ENCODE results near the gene CD2AP. TPM values are rescaled to one million over a fixed set of nuclear protein-coding genes. Genes with fewer than 3 reads are reported as not detected.

The CD2AP gene
- total RNA-seq, 1 experiment from 2014 or later: 41.8 TPM

DNA sequence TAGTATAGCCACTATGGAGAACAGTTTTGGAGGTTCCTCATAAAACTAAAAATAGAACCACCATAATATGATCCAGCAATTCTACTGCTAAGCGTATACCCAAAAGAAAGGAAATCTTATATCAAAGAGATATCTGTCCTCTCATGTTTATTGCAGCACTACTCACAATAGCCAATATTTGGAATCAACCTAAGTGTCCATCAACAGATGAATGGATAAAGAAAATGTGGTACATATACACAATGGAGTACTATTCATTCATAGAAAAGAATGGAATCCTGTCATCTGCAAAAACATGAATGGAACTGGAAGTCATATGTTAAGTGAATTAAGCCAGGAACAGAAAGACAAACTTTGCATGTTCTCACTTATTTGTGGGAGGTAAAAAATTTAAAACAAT, 5.7 kb upstream of the CD2AP start:
- ATAC-seq: no peak
- in situ Hi-C loops (cut with HindIII; ENCODE audit: low pct_unique_long_range_greater_than_20kb, low sequenced_read_pairs): no loop called here
- no peaks in the 10 kb centered on the region for H3K36me3 ChIP-seq (ENCODE audit: control insufficient read depth, insufficient read depth, low read length)
- no TSS peak for BruUV-seq (replicated peaks)
- DNase-seq (ENCODE audit: low read depth, low spot score): no peak
- no peaks in the 10 kb centered on the region for H3K9me3 ChIP-seq (ENCODE audit: control insufficient read depth, insufficient read depth, low read depth, low read length)
- ChIA-PET CTCF (no interaction called here), POLR2A (no interaction called here)
- intact Hi-C loops (cut with micrococcal nuclease; ENCODE audit: unreplicated experiment): no loop called here
- no peaks in the 10 kb centered on the region for H3K27me3 ChIP-seq (ENCODE audit: control insufficient read depth, insufficient read depth, low read length)
- H3K27ac ChIP-seq (ENCODE audit: low read length): no peak overlapping the region
- H3K4me3 ChIP-seq (ENCODE audit: low read depth in 2 of 2, low read length in 2 of 2): no peak overlapping the region
- TF ChIP-seq, protein P1, sequence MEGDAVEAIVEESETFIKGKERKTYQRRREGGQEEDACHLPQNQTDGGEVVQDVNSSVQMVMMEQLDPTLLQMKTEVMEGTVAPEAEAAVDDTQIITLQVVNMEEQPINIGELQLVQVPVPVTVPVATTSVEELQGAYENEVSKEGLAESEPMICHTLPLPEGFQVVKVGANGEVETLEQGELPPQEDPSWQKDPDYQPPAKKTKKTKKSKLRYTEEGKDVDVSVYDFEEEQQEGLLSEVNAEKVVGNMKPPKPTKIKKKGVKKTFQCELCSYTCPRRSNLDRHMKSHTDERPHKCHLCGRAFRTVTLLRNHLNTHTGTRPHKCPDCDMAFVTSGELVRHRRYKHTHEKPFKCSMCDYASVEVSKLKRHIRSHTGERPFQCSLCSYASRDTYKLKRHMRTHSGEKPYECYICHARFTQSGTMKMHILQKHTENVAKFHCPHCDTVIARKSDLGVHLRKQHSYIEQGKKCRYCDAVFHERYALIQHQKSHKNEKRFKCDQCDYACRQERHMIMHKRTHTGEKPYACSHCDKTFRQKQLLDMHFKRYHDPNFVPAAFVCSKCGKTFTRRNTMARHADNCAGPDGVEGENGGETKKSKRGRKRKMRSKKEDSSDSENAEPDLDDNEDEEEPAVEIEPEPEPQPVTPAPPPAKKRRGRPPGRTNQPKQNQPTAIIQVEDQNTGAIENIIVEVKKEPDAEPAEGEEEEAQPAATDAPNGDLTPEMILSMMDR (IDR thresholded peaks at IDR 0.05): no peak
- no peak for TF ChIP-seq POLR2AphosphoS5 (IDR thresholded peaks at IDR 0.05; ENCODE audit: low read depth, low read length)
- TF ChIP-seq SIN3A (IDR thresholded peaks at IDR 0.05; ENCODE audit: borderline replicate concordance, insufficient read depth, low read depth, low read length): no peak
- TF ChIP-seq TCF7L2 (IDR thresholded peaks at IDR 0.05; ENCODE audit: low read depth, low read length): no peak
- no peak for TF ChIP-seq REST (IDR thresholded peaks at IDR 0.05; ENCODE audit: insufficient read depth in 1 of 2, low read depth in 2 of 2, low read length in 1 of 2)
- H3K4me1 ChIP-seq (ENCODE audit: control insufficient read depth, insufficient read depth, low read length): peaks cover 8% of the 10 kb centered on the region

DNA sequence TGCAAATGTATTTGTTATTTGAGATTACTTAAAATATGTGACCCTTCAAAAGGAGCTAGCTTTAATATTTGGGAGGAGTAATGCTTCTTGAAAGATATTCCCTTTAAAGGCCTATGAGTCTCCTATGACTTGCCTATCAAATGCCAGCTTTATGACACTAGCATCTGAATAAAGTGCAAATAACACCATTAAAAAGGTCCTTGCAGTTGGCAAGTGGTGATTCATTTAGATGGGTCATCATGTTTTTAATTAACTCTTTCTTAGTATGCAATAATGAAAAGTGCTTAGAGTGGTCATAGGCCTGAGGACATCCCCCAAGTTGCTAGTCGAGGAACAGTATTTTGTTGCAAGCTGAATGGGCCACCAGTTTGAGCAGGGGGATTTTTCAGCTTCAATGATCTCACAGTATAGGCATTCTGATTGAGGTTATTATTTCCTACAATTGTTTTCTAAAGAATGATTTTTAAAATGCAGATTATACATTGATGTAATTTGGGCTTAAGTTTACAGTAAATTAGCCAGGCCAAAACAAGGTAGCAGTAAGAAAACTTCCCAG, 3.7 kb upstream of the CD2AP start:
- in situ Hi-C loops (cut with HindIII; ENCODE audit: low pct_unique_long_range_greater_than_20kb, low sequenced_read_pairs): no loop called here
- H3K4me3 ChIP-seq (ENCODE audit: low read depth in 2 of 2, low read length in 2 of 2): no peak overlapping the region
- H3K27me3 ChIP-seq (ENCODE audit: control insufficient read depth, insufficient read depth, low read length): no peaks in the 10 kb centered on the region
- intact Hi-C loops (cut with micrococcal nuclease; ENCODE audit: unreplicated experiment): no loop called here
- peaks cover 5% of the 10 kb centered on the region; the same call in 1 of the 2 replicates for H3K36me3 ChIP-seq (ENCODE audit: control insufficient read depth, insufficient read depth, low read length)
- no peak for ATAC-seq
- ChIA-PET POLR2A (no interaction called here), CTCF (interaction anchor here (0.5 kb wide), 1 partner anchor 265 kb away, joined by 4 read pairs; no protein-coding TSS in a partner anchor)
- H3K9me3 ChIP-seq (ENCODE audit: control insufficient read depth, insufficient read depth, low read depth, low read length): no peaks in the 10 kb centered on the region
- DNase-seq (ENCODE audit: low read depth, low spot score): no peak
- TF ChIP-seq, protein P1 (IDR thresholded peaks at IDR 0.05): no peak
- no peak for TF ChIP-seq POLR2AphosphoS5 (IDR thresholded peaks at IDR 0.05; ENCODE audit: low read depth, low read length)
- no peak for TF ChIP-seq SIN3A (IDR thresholded peaks at IDR 0.05; ENCODE audit: borderline replicate concordance, insufficient read depth, low read depth, low read length)
- no peak for TF ChIP-seq TCF7L2 (IDR thresholded peaks at IDR 0.05; ENCODE audit: low read depth, low read length)
- TF ChIP-seq REST (IDR thresholded peaks at IDR 0.05; ENCODE audit: insufficient read depth in 1 of 2, low read depth in 2 of 2, low read length in 1 of 2): no peak
- no peak overlapping the region for H3K27ac ChIP-seq (ENCODE audit: low read length)
- BruUV-seq (replicated peaks): no TSS peak
- peaks cover 8% of the 10 kb centered on the region for H3K4me1 ChIP-seq (ENCODE audit: control insufficient read depth, insufficient read depth, low read length)

Data from Panc1 (cell line).